ENCODE data around the gene IFNA6.
"Not testable (repeated sequence)": the region's sequence is repeated elsewhere in the genome, so short reads cannot be mapped to it uniquely, and the experiment has no call there.

The IFNA6 gene
- total RNA-seq = 0 reads per million in 3 experiments

GRCh38 chr9:21350787-21351186, at the start of gene IFNA6:
TSS of gene IFNA6 (minus strand) at chr9:21350887. CDS start at chr9:21350887, 0 bp downstream.
- DNase-seq = no peak

DNA sequence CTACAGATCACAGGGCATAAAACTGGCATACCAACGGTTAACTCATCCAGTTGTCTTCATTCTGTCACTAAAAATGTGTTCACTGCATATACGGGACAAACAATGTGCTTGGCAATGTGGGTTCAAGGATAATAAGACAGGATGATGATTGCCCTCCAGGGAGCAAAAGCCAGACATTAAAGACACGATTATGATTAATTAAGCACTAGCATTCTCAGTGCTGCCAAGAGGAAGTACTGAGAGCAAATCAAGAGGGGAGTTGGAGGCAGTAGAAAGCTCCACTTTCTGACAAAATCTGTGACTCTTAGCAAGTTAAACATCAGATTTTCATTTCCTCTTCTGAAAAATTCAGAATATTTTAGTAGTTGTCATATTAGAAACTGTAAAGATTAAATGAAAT, 49.3 kb upstream of the IFNA6 start:
- no peak for DNase-seq

DNA sequence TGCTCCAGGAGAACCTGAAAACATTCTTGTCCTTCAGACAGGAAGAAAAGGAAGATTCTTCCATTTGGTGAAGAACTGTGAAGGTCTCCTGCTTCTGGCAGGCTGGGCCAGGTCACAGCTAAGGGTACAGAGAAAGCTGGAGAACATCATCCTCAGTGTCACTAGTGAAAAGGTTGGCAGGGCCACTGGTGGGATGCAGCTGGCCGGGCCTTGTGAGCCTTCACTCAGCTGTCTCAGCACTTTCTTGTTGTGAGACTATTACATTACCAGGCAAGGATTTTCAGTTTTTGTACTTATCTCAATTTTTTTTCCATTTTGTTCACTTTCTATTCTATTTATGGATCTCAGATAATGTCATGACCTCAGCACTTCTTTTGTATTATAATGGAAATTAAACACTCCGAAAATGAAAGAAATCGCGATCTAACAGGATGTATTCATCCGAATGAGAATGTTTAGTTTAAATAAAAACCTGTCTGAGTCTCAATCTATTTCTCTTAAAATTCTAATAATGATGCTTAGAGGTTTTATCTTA, 48.3 kb upstream of the IFNA6 start:
- DNase-seq = no peak

DNA sequence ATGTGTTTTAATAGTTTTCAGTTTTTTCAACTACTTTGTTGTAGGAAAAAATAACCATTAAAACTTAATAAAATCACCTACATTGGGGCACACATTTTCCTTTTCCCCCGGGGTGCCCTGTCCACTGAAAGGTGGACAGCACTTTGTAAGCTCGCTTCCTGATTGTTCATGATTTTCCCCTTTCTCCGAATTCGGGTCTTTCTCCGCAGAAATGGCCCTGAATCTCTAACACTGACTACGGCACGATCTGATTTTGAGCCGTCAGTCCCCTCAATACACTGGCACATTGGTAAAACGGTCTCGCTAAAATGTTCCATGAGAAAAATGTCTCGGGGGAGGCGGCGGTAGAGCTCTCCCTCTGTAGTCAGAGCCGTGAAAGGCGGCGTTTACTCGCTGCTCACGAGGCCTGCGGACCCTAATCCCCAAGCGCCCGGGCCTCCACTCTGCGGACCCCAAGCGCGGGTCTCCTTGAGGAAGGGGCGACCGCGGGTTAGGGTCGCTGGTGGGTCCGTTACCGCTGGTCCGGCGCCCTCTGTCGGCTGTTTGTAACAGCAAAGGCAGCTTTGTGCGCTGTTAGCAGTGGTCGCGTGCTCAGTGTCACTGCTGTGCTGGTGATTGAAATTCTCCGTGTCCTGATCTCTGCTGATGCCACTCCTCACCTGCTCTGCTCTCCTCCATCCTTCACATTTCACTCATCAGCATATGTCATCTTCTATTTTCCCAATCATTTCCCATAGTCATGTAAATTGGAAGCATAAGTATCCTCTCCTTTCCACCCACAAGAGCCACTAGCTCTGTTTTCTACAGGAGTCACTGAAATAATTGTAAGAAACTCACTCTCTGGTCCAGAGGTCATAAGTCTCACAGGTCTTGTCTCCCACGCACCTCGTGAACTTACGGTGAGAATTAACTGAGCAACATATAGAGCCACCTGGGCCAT, 45.4 kb upstream of the IFNA6 start:
- DNase-seq = peak; percentile 43

- no peak for DNase-seq
Observed at GRCh38 chr9:21392270-21392669, 41.6 kb upstream of the IFNA6 start.

GRCh38 chr9:21385131-21385670, 34.5 kb upstream of the IFNA6 start, which contains the start of gene IFNA2:
TSS of gene IFNA2 (minus strand) at chr9:21385398. CDS start at chr9:21385329, 69 bp downstream.
- no peak for DNase-seq

- no peak for DNase-seq
Observed at GRCh38 chr9:21383627-21384026, 32.9 kb upstream of the IFNA6 start.

GRCh38 chr9:21381448-21382339, 31.0 kb upstream of the IFNA6 start:
- no peak for DNase-seq

GRCh38 chr9:21371467-21371866, 20.8 kb upstream of the IFNA6 start:
- not testable (repeated sequence) for DNase-seq

GRCh38 chr9:21367957-21368356, 17.3 kb upstream of the IFNA6 start, which contains the start of gene IFNA13:
TSS of gene IFNA13 (minus strand) at chr9:21368057. CDS start at chr9:21368010, 47 bp downstream.
- DNase-seq = no peak

DNA sequence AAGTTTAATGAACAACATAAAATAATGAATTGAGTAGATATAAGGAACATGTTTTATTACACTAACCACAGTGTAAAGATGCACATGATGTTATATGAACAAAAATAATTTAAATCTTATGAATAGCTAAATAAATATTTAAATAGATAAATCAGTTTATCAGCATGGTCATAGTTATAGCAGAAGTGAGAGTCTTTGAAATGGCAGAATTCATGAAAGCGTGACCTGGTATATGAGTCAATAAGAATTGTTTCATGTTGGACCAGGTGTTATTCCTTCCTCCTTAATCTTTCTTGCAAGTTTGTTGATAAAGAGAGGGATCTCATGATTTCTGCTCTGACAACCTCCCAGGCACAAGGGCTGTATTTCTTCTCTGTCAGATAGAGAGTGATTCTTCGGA, 16.5 kb upstream of the IFNA6 start:
- DNase-seq = not testable (repeated sequence)

DNA sequence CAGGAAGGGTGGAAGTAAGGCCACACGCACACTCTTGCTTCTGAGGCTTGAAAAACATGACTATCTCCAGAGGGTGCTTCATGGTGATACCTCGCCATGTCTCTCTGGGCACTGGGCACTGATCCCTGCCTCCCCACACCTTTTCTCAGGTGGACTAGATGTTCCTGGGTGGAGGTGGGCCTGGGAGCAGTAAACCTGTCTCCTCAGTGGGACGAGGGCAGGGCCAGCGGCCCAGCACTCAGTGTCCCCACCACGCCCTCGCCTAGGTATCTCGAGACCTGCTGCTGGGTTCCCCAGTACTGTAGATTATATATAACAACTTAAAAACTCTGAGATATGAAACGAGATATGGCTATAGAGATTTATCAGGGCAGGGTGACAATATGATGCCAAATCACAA, 11.6 kb upstream of the IFNA6 start:
- no peak for DNase-seq

GRCh38 chr9:21357479-21358460, 7.1 kb upstream of the IFNA6 start:
- peak; percentile 20 for DNase-seq

DNA sequence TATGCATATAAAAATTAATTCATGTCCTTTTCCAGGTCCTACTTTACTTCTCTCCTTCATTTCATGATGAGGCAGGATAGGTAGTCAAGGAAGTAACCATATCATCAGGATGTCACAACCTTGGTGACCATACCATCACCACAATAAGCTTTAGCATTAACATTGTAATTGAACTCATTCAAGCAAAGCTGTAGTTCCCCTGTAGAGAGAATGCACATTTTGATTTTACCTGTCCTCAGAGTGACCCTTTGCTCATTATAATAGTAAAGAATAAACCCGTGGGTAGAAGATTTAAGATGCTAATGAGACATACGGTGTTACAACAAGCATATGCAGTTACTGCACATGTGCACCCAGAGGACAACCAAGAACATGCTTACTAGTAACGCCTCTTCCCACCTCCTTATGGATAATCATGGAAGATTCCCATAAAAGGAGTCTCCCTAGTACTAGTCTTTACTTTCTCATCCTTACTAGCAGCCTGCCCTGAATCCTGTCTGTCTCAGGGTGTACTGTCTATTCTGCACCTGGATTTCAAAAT, 2.2 kb downstream of the IFNA6 start:
- no peak for DNase-seq

DNA sequence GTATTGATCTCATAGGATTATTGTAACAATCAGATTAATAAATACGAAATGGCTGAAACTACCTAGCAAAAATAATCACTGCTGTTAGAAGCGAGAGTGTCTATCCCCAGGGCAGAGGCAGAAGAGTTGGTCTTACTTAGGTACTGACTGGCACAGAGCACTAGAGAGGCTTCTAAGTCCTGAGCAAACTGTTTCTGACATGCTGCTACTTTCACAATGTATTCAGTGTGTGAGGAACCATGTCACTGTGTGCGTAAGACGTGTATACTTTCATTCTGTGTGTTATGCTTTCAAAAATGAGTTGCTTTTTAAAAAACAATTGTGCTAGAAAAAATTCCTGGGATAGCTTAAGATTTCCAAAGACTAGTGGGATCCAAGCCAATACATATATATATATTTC, 10.0 kb downstream of the IFNA6 start:
- DNase-seq = no peak

DNA sequence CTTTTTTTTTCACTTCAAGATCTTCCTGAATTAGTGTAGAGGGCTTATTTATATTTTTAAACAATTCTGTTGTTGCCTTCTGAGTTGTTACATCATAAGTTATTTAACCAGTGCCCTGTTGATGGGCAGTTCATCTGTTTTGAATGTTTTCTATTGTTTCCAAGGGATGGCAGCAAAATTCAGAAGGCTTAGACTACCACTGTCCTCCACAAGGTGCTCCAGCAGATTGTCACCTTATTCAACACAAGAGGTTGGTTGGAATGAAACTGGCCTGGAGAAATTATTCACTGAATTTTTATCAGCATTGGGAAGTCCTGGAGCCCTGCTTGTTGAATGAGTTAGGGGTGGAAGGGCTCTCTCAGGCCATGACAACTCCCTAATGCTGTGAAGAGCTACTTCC, 14.2 kb downstream of the IFNA6 start:
- no peak for DNase-seq

DNA sequence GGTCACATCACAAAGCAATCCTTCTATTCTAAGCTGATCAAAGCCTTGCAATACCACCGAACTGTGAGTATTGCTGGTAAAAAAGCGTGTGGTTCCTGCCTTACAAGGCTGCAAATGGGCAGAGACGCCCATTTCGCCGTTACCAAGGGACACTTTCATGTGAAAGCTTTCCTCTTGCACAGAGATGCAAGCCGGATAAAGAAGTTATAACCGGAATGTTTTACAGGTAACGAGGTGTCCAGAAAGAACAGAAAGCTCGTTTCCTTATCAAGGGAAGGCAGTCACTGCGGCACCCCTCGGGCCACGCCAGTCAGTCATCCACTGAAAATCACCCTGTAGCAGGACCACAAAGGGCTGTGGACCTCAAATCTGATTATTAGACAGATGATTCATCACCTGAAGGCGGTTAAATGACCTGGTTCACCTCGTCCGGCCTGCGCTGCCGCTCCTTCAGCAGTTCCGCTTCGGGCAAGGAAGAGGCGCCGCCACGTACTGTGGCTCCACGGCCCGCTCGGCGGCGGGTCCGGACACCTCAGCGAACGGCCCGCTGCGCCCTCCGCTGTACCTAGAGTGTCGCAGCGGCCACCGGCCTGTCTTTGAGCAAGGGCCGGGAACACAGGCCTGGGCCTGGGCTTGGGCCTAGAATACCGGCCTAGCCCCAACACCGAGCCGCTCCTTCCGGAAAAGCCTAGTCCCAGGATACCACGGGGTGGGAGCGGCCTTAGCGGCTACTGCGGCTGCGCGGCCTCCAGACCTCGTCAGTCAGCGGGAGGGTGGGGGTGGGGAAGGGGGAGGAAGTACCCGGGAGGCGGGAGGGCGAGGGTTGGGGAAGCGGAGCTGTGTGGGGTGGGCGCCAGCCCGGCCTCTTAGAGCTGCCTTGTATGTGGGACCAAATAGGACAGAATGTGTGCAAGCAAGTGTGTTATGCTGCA, 15.7 kb downstream of the IFNA6 start, which contains the start of gene KLHL9:
KLHL9 (minus strand) TSS at position 704 of the 932 bp plus-strand sequence; CDS start at position 159, 545 bp downstream.
- DNase-seq = peak; percentile 85

DNA sequence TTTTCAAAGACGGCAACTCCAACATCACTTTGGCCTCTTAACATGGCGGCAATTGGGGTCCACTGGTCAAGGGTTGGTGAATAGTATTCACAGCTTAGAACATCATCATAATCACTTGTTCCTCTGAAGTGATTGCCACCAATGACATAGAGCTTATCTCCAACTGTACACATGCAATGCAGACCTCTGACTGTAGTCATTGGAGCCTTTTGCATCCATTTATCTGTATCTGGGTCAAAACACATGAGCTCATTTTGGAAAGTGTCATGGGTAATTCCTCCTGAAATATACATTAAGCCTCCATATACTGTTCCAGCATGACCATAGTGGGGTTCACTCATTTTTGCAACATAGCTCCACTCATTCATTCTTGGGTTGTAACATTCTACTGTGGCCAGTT, 17.5 kb downstream of the IFNA6 start:
- no peak for DNase-seq

GRCh38 chr9:21331676-21332402, 18.8 kb downstream of the IFNA6 start:
- no peak for DNase-seq

Data from central memory CD4-positive, alpha-beta T cell (primary cell).